ENCODE measurements around the gene RACK1. TPM values are rescaled to one million over a fixed set of nuclear protein-coding genes. Genes with fewer than 3 reads are reported as not detected.

The RACK1 gene
- total RNA-seq, 1 donor from 2014 or later, result 2,816 TPM

- no peaks in the 10 kb centered on the region for H3K9me3 Mint-ChIP-seq
- H2AFZ ChIP-seq (replicated peaks), result no peak overlapping the region
- no peak overlapping the region for H3K9ac ChIP-seq
- TF ChIP-seq CTCF (IDR thresholded peaks at IDR 0.05), result no peak
- no peak for TF ChIP-seq EZH2 (IDR thresholded peaks at IDR 0.05)
- TF ChIP-seq EZH2phosphoT487 (IDR thresholded peaks at IDR 0.05), result no peak
- H3K4me1 Mint-ChIP-seq, result peaks cover 5% of the 10 kb centered on the region
- no peak overlapping the region for H3K4me2 ChIP-seq
- peaks cover 45% of the 10 kb centered on the region for H4K20me1 ChIP-seq (ENCODE audit: low read depth)
- no peak overlapping the region for H3K4me3 Mint-ChIP-seq
- H3K4me1 ChIP-seq, result no peaks in the 10 kb centered on the region
- H3K27ac ChIP-seq, result no peak overlapping the region
- peaks cover 47% of the 10 kb centered on the region for H3K36me3 Mint-ChIP-seq
- no peak overlapping the region for H3K4me3 ChIP-seq
- H3K27ac Mint-ChIP-seq, result no peak overlapping the region
- no peak for DNase-seq (ENCODE audit: low spot score)
- H3K36me3 ChIP-seq, result peaks cover 11% of the 10 kb centered on the region
- H3K9me3 ChIP-seq (ENCODE audit: low read depth), result no peaks in the 10 kb centered on the region
- peaks cover 52% of the 10 kb centered on the region for H3F3A ChIP-seq (ENCODE audit: low read depth)
- no peaks in the 10 kb centered on the region for H3K27me3 ChIP-seq
- peaks cover 11% of the 10 kb centered on the region for H3K27me3 Mint-ChIP-seq (ENCODE audit: insufficient read depth, low read depth)
- peaks cover 13% of the 10 kb centered on the region for H3K79me2 ChIP-seq (ENCODE audit: low read depth)
These were observed 9.8 kb downstream of the RACK1 start for GRCh38 chr5:181233801-181234454.

GRCh38 chr5:181233088-181233800 lies 10.5 kb downstream of the RACK1 start:
- Histone ChIP-seq H3K4me3 (no peak overlapping the region), H3K27me3 (no peaks in the 10 kb centered on the region), H3K4me2 (no peak overlapping the region), H3K27ac (no peak overlapping the region), H3K79me2 (ENCODE audit: low read depth) (peaks cover 7% of the 10 kb centered on the region), H2AFZ (replicated peaks) (no peak overlapping the region), H3K9me3 (ENCODE audit: low read depth) (no peaks in the 10 kb centered on the region), H3F3A (ENCODE audit: low read depth) (peaks cover 45% of the 10 kb centered on the region), H3K4me1 (no peaks in the 10 kb centered on the region), H3K36me3 (peaks cover 9% of the 10 kb centered on the region), H4K20me1 (ENCODE audit: low read depth) (peaks cover 38% of the 10 kb centered on the region), H3K9ac (no peak overlapping the region)
- Mint-ChIP-seq H3K27ac (no peak overlapping the region), H3K27me3 (ENCODE audit: insufficient read depth, low read depth) (peaks cover 9% of the 10 kb centered on the region), H3K4me1 (peaks cover 3% of the 10 kb centered on the region), H3K4me3 (peak overlapping the region; percentile 8), H3K36me3 (peaks cover 43% of the 10 kb centered on the region), H3K9me3 (no peaks in the 10 kb centered on the region)
- TF ChIP-seq EZH2 (IDR thresholded peaks at IDR 0.05), result no peak
- no peak for TF ChIP-seq CTCF (IDR thresholded peaks at IDR 0.05)
- no peak for TF ChIP-seq EZH2phosphoT487 (IDR thresholded peaks at IDR 0.05)
- DNase-seq (ENCODE audit: low spot score), result no peak

- TF ChIP-seq EZH2 (IDR thresholded peaks at IDR 0.05) (no peak), CTCF (IDR thresholded peaks at IDR 0.05) (no peak), EZH2phosphoT487 (IDR thresholded peaks at IDR 0.05) (no peak)
- peaks cover 3% of the 10 kb centered on the region for H3K36me3 ChIP-seq
- H3K4me3 ChIP-seq, result no peak overlapping the region
- H3K27ac ChIP-seq, result no peak overlapping the region
- Mint-ChIP-seq H3K36me3 (peaks cover 36% of the 10 kb centered on the region), H3K27ac (no peak overlapping the region), H3K27me3 (ENCODE audit: insufficient read depth, low read depth) (peaks cover 9% of the 10 kb centered on the region), H3K9me3 (no peaks in the 10 kb centered on the region), H3K4me1 (no peaks in the 10 kb centered on the region), H3K4me3 (no peak overlapping the region)
- no peaks in the 10 kb centered on the region for H3K4me1 ChIP-seq
- H3K27me3 ChIP-seq, result no peaks in the 10 kb centered on the region
- H3K9ac ChIP-seq, result no peak overlapping the region
- peaks cover 31% of the 10 kb centered on the region for H4K20me1 ChIP-seq (ENCODE audit: low read depth)
- no peak overlapping the region for H2AFZ ChIP-seq (replicated peaks)
- H3K79me2 ChIP-seq (ENCODE audit: low read depth), result peaks cover 11% of the 10 kb centered on the region
- no peak for DNase-seq (ENCODE audit: low spot score)
- H3K9me3 ChIP-seq (ENCODE audit: low read depth), result no peaks in the 10 kb centered on the region
- H3F3A ChIP-seq (ENCODE audit: low read depth), result peaks cover 39% of the 10 kb centered on the region
- H3K4me2 ChIP-seq, result no peak overlapping the region
These were observed 11.1 kb downstream of the RACK1 start for GRCh38 chr5:181232593-181232992.

Measured in neural progenitor cell (in vitro differentiated cells).